HG03159 (cell line): ENCODE results near the gene CACNA1G.
A peak's percentile ranks its signal among the peaks of the same experiment; 100 is the strongest.

Experiments used
- ATAC-seq: cut with Tn5 transposase; IDR thresholded peaks from one replicate; pipeline ENCODE4 v1.9.1; 2021; ENCODE audit warnings: mild to moderate bottlenecking, moderate library complexity; ENCODE audit not compliant: unreplicated experiment

Gene CACNA1G

DNA sequence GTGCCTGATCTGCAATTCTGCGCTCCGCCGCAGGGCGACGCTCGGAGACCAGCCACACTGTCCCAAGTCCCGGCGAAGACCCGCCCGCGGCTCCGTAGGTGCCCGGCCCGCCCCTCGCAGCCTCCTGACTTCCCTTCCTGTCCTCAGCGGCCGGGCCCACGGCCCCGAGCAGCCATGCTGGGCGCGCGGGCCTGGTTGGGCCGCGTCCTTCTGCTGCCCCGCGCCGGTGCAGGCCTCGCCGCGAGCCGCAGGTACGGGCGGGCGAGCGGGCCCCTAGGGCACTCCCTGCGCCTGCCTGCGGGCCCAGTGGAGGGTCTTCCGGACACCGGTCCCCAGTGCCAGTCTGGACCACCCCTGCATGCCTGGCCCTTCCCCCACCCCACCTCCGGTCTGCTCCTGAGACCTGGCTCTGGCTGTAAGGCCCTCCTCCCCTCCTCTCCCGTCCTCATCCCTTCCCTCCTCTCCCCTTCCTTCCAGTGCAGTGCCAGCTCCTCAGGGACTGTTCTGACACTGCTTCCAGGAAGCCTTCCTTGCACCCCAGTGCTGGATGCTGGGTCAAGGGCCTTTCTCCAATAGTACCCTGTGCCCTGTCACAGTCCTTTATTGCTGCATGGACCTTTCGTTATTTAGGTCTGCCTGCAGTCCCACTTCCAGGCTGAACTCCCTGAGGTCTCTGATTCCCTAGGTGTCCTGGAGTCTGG lies 13.3 kb upstream of the CACNA1G start, which contains the start of gene SPATA20:
TSS of gene SPATA20 (plus strand) at position 140 of the 701 bp plus-strand sequence. CDS start at position 175, 35 bp downstream.
- peak; percentile 77 for ATAC-seq

DNA sequence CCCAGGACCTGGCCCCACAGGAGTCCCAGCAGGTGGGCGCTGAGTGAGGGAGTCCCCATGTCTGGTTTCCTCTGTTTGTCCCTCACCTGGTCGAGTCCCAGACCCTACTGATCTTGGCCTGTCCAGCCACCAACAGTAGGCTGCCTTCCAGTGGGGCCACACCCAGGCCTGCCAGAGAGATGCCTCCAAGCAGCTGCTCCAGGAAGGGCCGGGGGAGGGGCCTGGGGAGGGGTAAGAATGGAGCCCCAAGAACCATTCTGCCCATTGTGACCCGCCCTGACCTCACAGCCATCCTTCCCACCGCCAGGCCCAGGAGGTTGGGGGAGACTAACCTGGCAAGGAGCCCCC lies 12.8 kb upstream of the CACNA1G start:
- ATAC-seq = no peak

DNA sequence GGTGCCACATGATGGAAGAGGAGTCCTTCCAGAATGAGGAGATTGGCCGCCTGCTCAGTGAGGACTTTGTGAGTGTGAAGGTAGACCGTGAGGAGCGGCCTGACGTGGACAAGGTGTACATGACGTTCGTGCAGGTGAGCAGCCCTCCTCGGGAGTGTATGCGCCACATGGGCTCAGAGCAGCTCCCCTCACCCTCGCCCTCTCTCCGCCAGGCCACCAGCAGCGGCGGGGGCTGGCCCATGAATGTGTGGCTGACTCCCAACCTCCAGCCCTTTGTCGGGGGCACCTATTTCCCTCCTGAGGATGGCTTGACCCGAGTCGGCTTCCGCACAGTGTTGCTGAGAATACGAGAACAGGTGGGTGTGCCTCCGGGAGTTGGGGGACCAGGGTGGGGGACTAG lies 11.7 kb upstream of the CACNA1G start:
- ATAC-seq = no peak

DNA sequence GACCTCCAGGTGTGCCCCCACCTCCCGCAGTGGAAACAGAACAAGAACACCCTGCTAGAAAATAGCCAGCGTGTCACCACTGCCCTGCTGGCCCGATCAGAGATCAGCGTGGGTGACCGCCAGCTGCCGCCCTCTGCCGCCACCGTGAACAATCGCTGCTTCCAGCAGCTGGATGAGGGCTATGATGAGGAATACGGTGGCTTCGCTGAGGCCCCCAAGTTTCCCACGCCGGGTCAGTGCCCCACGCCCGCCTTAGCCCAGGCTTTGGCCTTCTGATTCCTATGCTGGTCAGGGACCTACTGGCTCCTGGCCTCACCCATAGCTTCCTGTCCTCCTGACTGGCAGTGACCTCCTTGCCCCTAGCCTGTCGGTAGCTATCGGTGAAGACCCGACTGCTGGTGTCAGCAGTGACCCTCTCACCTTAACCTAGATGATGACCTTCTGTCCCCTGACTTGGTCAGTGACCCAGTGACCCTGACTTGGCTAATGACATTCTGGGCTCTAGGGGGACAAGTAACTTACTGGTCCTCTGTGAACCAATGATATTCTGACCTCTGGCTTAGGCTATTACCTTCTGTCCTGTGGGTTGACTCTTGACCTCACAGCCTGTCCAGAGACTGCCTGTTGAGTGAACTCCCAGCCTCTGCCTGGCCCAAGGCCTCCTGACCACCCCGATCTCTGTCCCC lies 11.1 kb upstream of the CACNA1G start:
- no peak for ATAC-seq

DNA sequence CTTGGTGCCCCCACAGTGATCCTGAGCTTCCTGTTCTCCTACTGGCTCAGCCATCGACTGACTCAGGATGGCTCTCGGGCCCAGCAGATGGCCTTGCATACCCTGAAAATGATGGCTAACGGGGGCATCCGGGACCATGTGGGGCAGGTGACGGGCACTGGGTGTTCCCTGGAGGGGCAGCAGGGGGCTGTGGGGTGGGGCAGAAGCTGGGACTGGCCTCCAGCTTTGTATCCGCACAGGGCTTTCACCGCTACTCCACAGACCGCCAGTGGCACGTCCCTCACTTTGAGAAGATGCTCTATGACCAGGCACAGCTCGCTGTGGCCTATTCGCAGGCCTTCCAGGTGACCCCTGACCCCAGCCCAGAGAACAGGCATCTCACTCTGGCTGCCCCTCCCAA lies 10.5 kb upstream of the CACNA1G start:
- ATAC-seq = no peak

DNA sequence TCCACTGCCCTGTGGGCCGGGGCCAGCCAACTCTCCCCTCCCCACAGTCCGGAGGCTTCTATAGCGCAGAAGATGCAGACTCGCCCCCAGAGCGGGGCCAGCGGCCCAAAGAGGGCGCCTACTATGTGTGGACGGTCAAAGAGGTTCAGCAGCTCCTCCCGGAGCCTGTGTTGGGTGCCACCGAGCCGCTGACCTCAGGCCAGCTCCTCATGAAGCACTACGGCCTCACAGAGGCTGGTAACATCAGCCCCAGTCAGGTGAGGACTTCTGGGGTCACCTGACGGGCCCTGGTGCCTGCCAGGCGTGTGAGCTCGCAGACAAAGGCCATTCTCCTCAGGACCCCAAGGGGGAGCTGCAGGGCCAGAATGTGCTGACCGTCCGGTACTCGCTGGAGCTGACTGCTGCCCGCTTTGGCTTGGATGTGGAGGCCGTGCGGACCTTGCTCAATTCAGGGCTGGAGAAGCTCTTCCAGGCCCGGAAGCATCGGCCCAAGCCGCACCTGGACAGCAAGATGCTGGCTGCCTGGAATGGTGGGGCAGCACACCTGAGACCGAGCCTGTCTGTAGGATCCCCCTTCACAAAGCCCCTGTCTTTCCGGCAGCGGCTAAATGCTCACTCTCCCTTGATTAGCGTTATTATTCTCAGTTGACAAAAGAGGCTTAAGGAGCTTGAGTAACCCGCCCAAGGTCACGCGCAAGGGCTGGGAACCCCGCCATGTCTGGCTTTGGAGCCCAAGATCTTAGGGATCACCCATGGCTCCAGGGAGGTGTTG lies 9.7 kb upstream of the CACNA1G start:
- ATAC-seq = no peak

DNA sequence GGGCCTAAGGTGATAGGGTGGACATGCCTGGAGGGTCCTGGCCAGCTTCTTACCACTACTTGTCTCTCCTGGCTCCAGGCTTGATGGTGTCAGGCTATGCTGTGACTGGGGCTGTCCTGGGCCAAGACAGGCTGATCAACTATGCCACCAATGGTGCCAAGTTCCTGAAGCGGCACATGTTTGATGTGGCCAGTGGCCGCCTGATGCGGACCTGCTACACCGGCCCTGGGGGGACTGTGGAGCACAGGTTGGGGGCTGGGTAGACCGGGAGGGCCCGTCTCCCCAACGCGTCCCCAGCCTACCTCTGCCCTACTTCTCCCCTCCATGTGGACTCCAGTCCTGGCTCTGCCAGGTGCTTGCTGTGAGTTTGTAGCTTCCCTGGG lies 9.1 kb upstream of the CACNA1G start:
- ATAC-seq = no peak

DNA sequence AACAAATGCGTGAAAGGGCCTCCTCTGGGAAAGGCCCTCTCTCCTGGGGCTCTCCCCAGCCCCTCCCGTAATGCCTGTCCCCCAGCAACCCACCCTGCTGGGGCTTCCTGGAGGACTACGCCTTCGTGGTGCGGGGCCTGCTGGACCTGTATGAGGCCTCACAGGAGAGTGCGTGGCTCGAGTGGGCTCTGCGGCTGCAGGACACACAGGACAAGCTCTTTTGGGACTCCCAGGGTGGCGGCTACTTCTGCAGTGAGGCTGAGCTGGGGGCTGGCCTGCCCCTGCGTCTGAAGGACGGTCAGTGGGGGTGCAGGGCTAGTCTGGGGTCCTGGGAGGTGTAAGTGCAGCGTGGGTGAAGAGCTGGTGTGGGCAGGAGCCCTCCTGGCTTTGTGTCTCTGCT lies 8.6 kb upstream of the CACNA1G start:
- ATAC-seq = no peak

DNA sequence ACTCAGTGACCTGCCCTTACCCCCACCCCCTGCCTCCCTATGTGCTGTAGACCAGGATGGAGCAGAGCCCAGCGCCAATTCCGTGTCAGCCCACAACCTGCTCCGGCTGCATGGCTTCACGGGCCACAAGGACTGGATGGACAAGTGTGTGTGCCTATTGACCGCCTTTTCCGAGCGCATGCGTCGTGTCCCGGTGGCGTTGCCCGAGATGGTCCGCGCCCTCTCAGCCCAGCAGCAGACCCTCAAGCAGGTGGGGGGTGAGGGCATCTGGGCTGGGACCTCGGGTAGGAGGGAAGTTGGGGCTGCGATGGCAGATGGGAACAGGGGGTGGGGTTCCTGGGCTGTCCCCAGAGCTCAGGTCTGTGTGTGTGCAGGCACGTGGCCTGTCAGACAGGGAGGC lies 6.3 kb upstream of the CACNA1G start:
- no peak for ATAC-seq

DNA sequence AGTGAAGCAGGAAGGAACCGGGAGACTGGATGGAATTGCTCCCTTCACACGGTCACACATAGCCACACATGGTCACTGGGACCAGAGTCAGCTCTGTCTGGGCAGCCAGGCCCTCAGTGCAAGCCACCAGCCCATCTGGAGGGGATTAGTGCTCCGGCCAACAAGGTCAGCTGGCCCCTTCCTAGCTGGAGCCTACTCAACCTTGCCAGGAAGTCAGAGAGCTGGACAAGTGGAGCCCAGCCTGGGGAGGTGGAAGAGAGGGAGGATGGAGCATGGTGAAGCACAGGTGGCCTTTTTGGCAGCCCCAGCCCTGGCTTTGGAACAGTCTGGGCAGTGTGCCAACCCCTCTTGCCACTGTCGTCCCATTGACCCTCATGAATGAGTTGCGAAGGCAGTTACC lies 3.7 kb upstream of the CACNA1G start:
- ATAC-seq = no peak

DNA sequence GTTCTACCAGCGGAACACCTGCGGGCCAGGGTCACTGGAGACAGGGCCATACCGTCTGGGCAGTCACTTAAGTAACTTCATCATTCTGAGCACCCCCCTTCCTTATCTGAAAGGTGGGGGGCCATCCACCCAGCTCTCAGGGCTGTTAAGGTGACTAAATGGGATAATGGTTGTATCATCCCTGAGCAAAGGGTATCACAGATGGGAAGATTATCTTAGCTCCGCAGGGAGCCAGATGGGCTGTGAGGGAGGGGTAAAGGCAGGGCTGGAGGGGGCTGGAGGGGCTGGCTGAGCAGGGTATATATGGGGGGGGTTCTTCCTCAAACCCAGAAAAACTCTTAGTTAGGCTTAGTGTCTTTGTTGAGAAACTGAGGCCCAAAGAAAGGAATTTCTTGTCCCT lies 2.9 kb upstream of the CACNA1G start:
- no peak for ATAC-seq

DNA sequence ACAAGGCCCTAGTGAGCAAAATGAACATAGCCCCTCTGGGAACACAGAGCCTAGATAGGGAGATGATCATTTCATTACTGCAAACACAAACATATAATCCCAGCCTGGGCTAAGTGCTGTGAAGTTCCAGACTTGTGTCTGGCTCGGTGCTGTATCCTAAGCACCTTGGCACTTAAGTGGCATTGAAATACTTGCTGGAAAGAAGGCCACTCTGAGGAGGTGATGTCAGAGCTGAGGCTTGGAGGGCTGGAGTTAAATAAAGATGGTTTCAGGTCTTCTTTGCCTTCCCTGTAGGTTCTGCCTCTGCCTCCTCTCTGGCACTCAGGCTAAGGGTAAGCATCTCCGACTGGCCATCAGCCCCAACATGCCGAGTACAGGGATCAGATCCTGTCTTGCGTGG lies 2.4 kb upstream of the CACNA1G start:
- no peak for ATAC-seq

DNA sequence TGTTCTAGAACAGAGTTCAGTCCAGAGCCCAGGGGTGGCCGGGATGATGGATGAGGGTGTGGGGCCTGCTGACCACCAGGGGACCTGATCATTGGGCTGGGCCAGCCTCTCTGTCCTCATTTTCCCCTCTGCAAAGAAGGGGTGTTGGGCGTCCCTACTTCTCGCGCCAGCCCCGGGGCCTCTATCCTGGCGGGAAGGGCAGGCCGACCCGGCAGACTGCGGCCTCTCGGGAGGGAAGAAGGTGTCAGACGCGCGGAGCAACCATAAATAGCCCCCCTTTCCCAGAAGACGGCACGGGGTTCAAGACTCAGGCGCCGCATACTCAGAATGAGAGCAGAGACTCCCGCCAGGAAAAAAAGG lies 2.0 kb upstream of the CACNA1G start:
- ATAC-seq = no peak

DNA sequence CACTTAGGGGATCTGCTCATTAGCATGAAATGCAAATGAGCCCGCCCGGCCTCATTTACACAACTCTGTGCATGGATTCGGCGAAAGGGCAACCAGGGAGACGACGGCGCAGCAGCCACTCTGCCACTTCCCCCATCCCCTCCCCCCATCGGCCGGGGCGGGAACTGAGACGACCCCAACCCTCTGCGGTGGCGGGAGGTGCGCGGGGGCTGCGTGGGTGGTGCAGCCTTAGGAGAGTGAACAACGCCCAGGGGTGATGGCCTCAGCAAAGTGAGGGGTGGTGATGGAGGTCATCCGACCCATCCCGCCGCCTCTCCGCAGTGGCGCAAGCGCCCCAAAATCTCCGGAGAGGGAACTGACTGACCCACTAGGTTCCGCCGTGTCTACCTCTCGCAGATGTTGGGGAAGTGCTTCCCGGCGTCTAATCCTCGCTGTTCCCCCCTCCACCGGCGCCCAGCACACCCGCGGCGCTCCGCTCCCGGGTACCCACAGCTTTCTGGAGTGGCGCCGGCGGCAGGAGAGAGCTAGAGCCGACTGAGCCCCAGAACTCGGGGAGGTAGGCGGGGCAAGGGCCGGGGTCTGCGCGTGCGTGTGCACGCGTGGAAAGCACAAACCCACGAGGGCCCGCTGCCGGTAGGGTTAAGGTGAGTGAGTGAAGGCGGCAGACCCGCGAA lies 1.4 kb upstream of the CACNA1G start:
- ATAC-seq = no peak

DNA sequence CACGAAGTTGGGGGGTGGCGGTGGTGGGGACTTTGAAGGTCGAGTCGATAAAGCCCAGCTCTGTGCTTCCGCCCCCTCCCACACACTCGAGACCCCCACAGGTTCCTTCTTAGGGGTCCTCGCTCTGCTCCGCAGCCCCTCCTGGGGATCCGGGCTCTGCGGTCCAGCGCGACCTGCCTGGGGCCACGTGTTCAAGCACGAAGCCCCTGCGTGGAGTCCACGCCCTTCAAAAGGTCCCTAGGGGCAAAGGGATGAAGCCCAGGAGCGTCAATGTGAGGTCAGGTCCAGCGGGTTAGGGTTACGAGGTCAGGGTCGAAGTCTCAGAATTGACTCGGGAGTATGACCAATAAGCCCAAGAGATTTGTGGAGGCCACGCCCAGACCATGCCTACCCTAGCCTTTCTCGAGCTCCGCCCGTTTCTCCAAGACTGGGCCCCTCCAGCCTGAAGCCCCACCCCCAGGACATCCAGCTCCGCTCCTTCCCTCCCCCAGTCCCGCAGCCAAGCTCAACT lies 786 bp upstream of the CACNA1G start:
- no peak for ATAC-seq

DNA sequence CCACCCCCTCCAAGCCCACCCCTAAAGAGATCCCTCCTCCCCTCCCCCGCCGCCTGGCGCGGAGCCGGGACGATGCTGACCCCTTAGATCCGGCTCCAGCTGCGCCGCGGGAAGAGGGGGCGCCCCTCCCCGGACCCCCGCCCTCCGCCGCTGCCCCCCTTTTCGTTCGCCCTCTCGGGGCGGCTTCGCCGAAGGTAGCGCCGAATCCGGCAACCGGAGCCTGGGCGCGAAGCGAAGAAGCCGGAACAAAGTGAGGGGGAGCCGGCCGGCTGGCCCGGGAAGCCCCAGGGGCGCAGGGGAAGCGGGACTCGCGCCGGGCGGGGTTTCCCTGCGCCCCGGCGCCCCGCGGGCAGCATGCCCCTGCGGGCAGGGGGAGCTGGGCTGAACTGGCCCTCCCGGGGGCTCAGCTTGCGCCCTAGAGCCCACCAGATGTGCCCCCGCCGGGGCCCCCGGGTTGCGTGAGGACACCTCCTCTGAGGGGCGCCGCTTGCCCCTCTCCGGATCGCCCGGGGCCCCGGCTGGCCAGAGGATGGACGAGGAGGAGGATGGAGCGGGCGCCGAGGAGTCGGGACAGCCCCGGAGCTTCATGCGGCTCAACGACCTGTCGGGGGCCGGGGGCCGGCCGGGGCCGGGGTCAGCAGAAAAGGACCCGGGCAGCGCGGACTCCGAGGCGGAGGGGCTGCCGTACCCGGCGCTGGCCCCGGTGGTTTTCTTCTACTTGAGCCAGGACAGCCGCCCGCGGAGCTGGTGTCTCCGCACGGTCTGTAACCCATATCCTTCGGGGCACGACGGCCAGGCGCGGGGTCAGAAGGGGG lies 623 bp downstream of the CACNA1G start:
- no peak for ATAC-seq

DNA sequence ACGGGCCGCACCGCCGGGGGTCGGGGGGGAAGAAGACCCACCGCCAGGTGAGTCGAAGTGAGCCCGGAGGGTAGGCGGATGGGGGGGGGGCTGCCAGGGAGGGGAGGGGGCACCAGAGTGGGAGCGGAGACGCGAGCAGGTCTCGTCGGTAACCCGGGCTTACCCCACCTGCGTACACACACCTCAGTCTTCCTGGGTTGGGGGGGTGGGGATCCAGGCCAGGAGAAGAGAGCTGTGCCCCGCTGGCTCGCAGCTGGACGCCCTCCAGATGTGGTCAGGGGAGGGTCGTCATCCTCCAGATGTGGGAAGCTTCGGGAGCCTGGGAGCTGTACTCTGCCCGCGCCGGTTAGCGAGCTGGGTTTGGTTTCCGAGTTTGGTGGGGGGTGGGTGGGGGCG lies 1.2 kb downstream of the CACNA1G start:
- ATAC-seq = no peak

DNA sequence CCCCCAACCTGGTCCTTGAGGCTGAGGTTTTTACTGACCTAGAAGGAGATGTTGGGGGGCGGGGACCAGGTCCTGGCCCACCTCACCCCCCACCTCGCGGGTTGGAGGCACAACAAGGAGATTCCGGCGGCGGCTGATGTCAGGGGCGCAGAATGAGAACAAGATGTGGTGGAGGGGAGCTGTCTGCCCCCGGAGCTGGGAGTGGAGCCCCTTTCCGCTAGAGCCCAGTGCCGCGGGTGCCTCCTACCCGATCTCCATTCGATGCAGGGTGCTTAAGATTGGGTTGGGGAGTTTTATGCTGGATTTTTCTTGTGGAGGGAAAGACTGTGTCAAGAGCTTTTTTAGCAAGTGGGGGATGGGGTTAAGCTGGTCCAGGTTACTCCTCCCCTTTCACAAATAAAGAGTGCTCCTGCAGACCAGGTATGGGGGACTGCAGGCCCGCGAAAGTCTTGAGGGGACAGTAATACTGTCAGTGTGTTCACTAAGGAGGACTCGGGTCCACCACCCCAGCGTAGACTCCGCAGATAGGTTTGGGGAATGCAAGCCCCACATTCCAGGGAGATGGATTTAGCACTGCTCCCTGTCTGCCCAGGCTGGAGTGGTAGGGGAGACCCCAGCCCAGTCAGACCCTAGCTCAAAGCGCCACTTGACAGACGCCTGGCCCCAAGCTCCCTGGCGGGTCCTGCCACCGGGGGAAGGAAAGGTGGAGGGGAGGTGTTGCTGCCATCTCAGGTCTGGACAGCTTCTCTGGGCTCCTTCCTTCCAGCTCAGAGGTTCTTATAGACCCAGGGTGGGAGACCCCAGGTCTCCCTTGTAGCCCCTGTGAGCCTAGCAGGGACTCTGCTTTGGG lies 2.0 kb downstream of the CACNA1G start:
- no peak for ATAC-seq

DNA sequence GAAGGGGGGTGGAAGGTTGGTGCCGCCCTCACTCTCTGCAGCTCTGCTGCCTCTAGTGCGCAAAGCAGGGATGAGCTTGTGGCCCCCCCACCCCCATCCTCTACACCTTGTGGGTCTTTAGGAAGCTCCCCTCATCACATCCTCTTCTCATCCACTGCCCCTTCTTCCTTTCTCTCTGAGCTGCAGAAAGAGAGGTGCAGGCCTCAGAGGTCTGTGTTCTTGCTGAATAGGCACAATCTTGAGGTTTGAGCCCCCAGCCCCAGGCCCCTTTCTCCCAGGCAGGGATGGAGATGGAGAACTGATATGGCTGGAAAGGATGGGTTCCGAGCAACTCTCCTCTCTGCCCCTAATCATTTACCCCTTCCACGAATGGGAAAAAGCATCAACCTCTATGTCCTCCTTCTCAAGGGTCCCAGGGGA lies 2.6 kb downstream of the CACNA1G start:
- no peak for ATAC-seq

DNA sequence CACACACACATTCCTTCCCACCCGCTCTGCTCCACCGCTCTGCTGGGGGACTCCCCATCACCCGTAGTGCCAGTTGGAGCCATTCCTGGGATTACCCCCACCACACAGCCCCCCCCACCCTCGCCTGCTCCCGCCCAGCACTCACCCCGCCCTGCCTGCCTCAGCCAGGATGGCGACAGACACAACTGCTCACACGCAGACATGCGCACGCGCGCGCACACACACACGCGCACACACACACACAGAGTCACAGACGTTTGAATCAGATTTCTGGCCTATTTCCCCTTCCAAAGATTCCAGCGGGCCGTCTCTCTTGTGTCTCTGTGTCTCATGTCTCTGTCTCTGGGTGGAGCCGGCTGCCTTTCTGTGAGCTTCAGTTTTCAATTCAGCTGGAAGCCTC lies 4.4 kb downstream of the CACNA1G start:
- ATAC-seq = no peak
